ENCODE measurements around the gene SDCBP2.

The SDCBP2 gene

DNA sequence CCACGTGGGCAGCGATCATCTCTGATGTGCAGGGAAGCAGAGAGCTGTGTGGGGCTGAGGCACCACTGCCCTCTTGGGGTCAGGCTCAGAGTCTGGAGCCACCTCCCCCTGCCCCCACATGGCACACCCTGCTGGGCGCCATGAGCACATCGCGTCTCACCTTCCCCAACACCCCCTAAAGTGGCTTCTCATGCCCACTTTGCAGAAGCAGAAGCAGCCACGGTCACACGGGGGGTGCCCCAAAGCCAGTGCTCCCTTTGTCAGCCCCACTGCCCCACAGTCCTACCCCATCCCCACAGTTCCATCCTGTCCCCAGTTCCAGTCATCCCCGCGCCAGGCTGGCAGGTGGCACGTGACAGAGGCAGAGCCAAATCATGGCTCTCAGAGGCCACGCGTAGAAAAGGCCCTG, 19.5 kb downstream of the SDCBP2 start:
- TF ChIP-seq NFIC (IDR thresholded peaks at IDR 0.05), result no peak

DNA sequence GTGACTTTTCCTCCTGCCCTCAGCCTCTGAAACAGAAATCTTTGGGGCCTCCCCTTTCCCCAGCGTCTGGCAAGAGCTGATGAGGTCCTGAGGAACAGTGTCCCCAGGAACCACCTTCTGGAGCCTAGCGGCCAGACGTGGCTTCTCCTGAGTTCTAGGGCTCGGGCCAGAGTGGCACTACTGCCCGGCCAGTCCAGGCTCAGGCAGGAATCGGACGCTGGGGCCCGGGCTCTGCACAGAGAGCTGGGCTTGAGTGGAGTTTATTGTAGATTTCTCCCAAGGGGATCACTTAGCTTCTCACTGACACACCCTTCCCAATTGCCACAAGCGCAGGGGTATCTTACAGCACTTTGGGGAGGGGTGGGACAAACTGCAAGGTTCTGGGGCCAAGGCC, 20.2 kb downstream of the SDCBP2 start:
- TF ChIP-seq RAD21 (IDR thresholded peaks at IDR 0.05; ENCODE audit: low read depth) (no peak), EGR1 (IDR thresholded peaks at IDR 0.05) (no peak), EP300 (IDR thresholded peaks at IDR 0.05; ENCODE audit: borderline replicate concordance) (no peak), ZBTB7A (IDR thresholded peaks at IDR 0.05; ENCODE audit: low read depth) (no peak), TAF1 (IDR thresholded peaks at IDR 0.05; ENCODE audit: low read depth) (no peak)
- TF ChIP-seq, protein P1, sequence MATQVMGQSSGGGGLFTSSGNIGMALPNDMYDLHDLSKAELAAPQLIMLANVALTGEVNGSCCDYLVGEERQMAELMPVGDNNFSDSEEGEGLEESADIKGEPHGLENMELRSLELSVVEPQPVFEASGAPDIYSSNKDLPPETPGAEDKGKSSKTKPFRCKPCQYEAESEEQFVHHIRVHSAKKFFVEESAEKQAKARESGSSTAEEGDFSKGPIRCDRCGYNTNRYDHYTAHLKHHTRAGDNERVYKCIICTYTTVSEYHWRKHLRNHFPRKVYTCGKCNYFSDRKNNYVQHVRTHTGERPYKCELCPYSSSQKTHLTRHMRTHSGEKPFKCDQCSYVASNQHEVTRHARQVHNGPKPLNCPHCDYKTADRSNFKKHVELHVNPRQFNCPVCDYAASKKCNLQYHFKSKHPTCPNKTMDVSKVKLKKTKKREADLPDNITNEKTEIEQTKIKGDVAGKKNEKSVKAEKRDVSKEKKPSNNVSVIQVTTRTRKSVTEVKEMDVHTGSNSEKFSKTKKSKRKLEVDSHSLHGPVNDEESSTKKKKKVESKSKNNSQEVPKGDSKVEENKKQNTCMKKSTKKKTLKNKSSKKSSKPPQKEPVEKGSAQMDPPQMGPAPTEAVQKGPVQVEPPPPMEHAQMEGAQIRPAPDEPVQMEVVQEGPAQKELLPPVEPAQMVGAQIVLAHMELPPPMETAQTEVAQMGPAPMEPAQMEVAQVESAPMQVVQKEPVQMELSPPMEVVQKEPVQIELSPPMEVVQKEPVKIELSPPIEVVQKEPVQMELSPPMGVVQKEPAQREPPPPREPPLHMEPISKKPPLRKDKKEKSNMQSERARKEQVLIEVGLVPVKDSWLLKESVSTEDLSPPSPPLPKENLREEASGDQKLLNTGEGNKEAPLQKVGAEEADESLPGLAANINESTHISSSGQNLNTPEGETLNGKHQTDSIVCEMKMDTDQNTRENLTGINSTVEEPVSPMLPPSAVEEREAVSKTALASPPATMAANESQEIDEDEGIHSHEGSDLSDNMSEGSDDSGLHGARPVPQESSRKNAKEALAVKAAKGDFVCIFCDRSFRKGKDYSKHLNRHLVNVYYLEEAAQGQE (IDR thresholded peaks at IDR 0.05; ENCODE audit: low read depth), result no peak
- TF ChIP-seq, protein P2, sequence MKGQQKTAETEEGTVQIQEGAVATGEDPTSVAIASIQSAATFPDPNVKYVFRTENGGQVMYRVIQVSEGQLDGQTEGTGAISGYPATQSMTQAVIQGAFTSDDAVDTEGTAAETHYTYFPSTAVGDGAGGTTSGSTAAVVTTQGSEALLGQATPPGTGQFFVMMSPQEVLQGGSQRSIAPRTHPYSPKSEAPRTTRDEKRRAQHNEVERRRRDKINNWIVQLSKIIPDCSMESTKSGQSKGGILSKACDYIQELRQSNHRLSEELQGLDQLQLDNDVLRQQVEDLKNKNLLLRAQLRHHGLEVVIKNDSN (IDR thresholded peaks at IDR 0.05), result no peak

DNA sequence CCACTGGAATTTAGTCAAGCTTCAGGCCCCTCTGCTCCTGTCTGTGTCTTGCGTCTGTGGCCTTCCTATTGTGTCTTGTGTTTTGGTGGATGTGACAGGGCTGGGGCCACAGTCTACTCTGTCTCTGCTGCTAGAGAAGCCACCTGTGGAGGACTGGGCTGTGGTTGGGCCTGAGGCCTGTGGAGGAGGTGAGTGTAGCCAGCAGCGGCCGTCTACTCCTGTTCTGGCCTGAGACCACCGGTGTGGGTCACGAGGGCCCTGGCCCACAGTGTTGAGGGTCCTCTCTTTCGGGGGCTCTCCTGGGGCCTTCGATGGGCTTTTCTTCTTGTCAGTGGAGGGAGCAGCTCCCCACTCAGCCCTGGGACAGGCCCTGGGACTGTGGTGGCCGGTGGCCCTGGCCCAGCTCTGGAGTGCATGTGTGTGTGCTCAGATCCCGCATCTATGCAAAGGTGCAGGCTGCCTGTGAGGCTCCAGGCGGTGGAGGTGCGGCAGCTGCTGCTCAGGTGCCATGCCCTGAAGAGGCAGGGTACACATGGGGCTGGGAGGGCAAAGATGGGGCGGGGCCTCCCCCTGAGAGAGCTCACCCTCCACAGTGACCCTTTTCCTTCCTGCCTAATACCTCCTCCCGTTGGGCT, 20.8 kb downstream of the SDCBP2 start:
- TF ChIP-seq, protein P1 (IDR thresholded peaks at IDR 0.05; ENCODE audit: low read depth), result no peak
- no peak for TF ChIP-seq ZBTB7A (IDR thresholded peaks at IDR 0.05; ENCODE audit: low read depth)
- no peak for TF ChIP-seq TCF12 (IDR thresholded peaks at IDR 0.05; ENCODE audit: low read depth)
- TF ChIP-seq YY1 (IDR thresholded peaks at IDR 0.05; ENCODE audit: low read depth), result no peak
- TF ChIP-seq EP300 (IDR thresholded peaks at IDR 0.05; ENCODE audit: borderline replicate concordance), result no peak
- TF ChIP-seq EGR1 (IDR thresholded peaks at IDR 0.05), result no peak
- no peak for TF ChIP-seq TAF1 (IDR thresholded peaks at IDR 0.05; ENCODE audit: low read depth)
- no peak for TF ChIP-seq RAD21 (IDR thresholded peaks at IDR 0.05; ENCODE audit: low read depth)
- TF ChIP-seq, protein P3, sequence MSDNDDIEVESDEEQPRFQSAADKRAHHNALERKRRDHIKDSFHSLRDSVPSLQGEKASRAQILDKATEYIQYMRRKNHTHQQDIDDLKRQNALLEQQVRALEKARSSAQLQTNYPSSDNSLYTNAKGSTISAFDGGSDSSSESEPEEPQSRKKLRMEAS (IDR thresholded peaks at IDR 0.05), result no peak
- TF ChIP-seq CEBPB (IDR thresholded peaks at IDR 0.05), result no peak
- TF ChIP-seq TEAD4 (IDR thresholded peaks at IDR 0.05), result no peak
- TF ChIP-seq CREB1 (IDR thresholded peaks at IDR 0.05; ENCODE audit: low read depth), result no peak
- TF ChIP-seq, protein P2 (IDR thresholded peaks at IDR 0.05), result no peak
- TF ChIP-seq NFIC (IDR thresholded peaks at IDR 0.05), result no peak

DNA sequence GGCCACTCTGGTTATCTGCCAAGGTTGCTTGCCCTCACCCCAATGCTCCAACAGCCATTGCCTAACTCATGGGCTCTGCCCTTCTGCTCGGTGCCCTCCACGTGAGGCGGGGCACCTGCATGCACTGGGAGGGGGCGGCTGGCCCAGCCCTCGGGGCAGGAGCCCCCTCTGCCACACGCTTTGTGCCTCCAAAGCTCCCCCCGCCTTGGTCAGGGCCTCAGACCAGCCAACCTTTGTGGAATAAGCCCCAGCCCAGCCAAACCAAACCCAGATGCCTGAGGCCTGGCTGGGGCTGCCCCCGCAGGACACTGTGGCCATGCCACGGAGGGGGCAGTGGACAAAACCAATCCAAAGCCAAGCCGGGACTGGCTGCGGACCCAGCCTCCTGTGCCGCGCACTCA, 21.4 kb downstream of the SDCBP2 start:
- TF ChIP-seq ZBTB7A (IDR thresholded peaks at IDR 0.05; ENCODE audit: low read depth), result no peak
- TF ChIP-seq RAD21 (IDR thresholded peaks at IDR 0.05; ENCODE audit: low read depth), result no peak
- no peak for TF ChIP-seq CREB1 (IDR thresholded peaks at IDR 0.05; ENCODE audit: low read depth)
- no peak for TF ChIP-seq FOXM1 (IDR thresholded peaks at IDR 0.05; ENCODE audit: borderline replicate concordance, low read depth)
- TF ChIP-seq, protein P1 (IDR thresholded peaks at IDR 0.05; ENCODE audit: low read depth), result no peak
- TF ChIP-seq CEBPB (IDR thresholded peaks at IDR 0.05), result no peak
- TF ChIP-seq, protein P3 (IDR thresholded peaks at IDR 0.05), result no peak
- no peak for TF ChIP-seq NFIC (IDR thresholded peaks at IDR 0.05)
- TF ChIP-seq YY1 (IDR thresholded peaks at IDR 0.05; ENCODE audit: low read depth), result no peak
- TF ChIP-seq TAF1 (IDR thresholded peaks at IDR 0.05; ENCODE audit: low read depth), result no peak
- TF ChIP-seq TEAD4 (IDR thresholded peaks at IDR 0.05), result no peak
- no peak for TF ChIP-seq EP300 (IDR thresholded peaks at IDR 0.05; ENCODE audit: borderline replicate concordance)
- TF ChIP-seq TCF12 (IDR thresholded peaks at IDR 0.05; ENCODE audit: low read depth), result no peak
- TF ChIP-seq EGR1 (IDR thresholded peaks at IDR 0.05), result no peak
- TF ChIP-seq, protein P2 (IDR thresholded peaks at IDR 0.05), result no peak
